ENCODE results near the gene ITGB1BP2.

- no peak for TF ChIP-seq CTCF (IDR thresholded peaks at IDR 0.05)
- no peak for TF ChIP-seq POLR2AphosphoS5 (IDR thresholded peaks at IDR 0.05; ENCODE audit: low read depth, low read length)
- TF ChIP-seq YY1 (IDR thresholded peaks at IDR 0.05; ENCODE audit: low read depth) = no peak
- TF ChIP-seq EP300 (IDR thresholded peaks at IDR 0.05; ENCODE audit: borderline replicate concordance in 1 of 2, low read depth in 1 of 2, low read length in 1 of 2) = no peak
- no peak for TF ChIP-seq RCOR1 (IDR thresholded peaks at IDR 0.05; ENCODE audit: low read length)
- no peak for TF ChIP-seq FOXM1 (IDR thresholded peaks at IDR 0.05; ENCODE audit: low read depth)
These were observed 20.2 kb downstream of the ITGB1BP2 start for GRCh38 chrX:71321731-71322130.
